ENCODE data around the gene VMAC.

VMAC gene

DNA sequence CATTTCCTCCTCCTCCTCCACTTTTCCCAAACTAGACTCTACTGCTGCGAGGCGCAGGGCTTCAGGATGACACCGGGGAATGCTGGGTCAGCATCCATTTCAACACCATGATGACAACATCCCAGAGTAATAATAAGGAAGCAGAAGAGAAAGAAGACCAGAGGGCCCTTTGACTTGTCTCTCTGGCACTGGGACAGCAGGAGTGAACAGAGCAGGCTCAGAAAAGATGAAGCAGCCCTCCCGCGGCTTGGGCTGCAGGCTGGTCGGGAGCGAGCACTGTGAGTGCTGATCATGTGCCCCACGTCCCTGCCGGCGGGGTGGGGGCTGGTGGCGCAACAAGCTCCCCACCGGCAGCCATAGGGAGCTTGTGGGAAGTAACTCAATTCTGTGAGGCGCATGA, 42.8 kb downstream of the VMAC start:
- TF ChIP-seq, protein P1, sequence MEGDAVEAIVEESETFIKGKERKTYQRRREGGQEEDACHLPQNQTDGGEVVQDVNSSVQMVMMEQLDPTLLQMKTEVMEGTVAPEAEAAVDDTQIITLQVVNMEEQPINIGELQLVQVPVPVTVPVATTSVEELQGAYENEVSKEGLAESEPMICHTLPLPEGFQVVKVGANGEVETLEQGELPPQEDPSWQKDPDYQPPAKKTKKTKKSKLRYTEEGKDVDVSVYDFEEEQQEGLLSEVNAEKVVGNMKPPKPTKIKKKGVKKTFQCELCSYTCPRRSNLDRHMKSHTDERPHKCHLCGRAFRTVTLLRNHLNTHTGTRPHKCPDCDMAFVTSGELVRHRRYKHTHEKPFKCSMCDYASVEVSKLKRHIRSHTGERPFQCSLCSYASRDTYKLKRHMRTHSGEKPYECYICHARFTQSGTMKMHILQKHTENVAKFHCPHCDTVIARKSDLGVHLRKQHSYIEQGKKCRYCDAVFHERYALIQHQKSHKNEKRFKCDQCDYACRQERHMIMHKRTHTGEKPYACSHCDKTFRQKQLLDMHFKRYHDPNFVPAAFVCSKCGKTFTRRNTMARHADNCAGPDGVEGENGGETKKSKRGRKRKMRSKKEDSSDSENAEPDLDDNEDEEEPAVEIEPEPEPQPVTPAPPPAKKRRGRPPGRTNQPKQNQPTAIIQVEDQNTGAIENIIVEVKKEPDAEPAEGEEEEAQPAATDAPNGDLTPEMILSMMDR (IDR thresholded peaks at IDR 0.05; ENCODE audit: insufficient read depth, low read length, poor library complexity, severe bottlenecking), result no peak
- DNase-seq (ENCODE audit: extremely low read depth, insufficient read length), result no peak
- H3K27me3 ChIP-seq (replicated peaks; ENCODE audit: control insufficient read depth, insufficient read depth, low read length), result no peaks in the 10 kb centered on the region
- H3K36me3 ChIP-seq (ENCODE audit: control insufficient read depth, insufficient read depth, low read length), result peaks cover 9% of the 10 kb centered on the region
- H3K4me3 ChIP-seq (replicated peaks; ENCODE audit: low read depth, low read length), result no peak overlapping the region

DNA sequence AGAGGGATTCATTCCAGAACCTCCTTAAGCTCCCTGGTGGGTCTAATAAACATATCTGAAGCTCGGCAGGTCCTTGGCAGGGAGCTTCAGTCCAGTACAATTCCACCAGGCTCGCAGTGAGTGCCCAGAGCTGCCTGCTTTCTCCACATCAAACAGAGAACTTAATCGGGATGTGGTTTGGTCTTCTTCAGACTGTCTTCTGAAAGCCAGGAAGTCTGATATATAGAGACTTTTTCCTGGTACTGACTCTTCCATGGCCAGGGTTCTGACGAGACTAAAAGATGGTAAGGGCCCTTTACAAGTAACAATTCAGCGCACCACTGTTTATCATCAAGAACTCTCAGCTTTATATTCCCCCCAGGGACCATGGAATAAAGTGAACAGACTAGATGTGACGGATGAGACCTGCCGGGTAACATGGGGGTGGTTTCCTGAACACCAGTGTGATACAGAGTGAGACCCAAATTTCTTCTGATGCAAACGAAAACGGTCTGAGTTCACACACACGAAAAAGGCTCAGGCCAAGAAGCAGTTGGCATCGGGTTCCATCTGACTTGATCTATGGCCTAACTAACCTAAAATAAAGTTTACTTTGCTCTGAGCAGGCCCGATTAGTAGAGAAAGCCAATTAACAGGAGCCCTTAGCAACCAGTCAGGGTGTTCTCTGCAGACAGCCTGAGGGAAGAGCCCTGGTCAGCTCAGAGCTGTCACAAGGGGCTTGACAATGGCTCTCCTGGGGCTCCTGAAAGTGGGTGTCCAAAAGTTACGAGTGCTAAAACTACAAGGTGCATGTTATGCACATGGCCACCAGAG, 44.3 kb downstream of the VMAC start:
- TF ChIP-seq, protein P1 (IDR thresholded peaks at IDR 0.05; ENCODE audit: insufficient read depth, low read length, poor library complexity, severe bottlenecking), result no peak
- Histone ChIP-seq H3K4me3 (replicated peaks; ENCODE audit: low read depth, low read length) (no peak overlapping the region), H3K27me3 (replicated peaks; ENCODE audit: control insufficient read depth, insufficient read depth, low read length) (no peaks in the 10 kb centered on the region), H3K36me3 (ENCODE audit: control insufficient read depth, insufficient read depth, low read length) (peaks cover 7% of the 10 kb centered on the region)
- no peak for DNase-seq (ENCODE audit: extremely low read depth, insufficient read length)

DNA sequence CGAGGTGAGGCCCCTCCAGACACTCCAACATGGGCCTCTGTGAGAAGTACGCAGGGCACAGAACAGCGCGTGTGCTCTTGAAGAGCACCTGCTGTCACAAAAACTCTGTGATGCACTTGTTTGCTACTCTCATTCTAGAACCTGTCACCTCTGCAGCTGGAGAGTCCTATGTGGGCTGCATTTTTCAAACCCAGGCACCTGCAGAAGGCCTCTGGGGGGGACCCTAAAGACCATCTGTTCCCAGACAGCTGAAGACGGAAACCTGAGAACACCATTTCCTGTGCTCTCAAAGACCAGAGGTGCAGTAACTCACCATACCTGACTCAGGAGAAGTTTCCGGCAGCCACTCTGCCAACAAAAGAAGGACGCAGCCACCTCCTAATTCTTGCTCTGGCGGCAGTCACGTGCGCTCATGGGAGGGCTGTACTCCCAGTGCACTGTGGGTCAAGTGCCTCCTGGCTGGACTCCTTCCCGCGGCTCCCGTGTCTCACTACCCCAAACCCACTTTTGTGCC, 45.2 kb downstream of the VMAC start:
- TF ChIP-seq, protein P1 (IDR thresholded peaks at IDR 0.05; ENCODE audit: insufficient read depth, low read length, poor library complexity, severe bottlenecking), result no peak
- peaks cover 6% of the 10 kb centered on the region for H3K36me3 ChIP-seq (ENCODE audit: control insufficient read depth, insufficient read depth, low read length)
- H3K4me3 ChIP-seq (replicated peaks; ENCODE audit: low read depth, low read length), result no peak overlapping the region
- DNase-seq (ENCODE audit: extremely low read depth, insufficient read length), result no peak
- no peaks in the 10 kb centered on the region for H3K27me3 ChIP-seq (replicated peaks; ENCODE audit: control insufficient read depth, insufficient read depth, low read length)

DNA sequence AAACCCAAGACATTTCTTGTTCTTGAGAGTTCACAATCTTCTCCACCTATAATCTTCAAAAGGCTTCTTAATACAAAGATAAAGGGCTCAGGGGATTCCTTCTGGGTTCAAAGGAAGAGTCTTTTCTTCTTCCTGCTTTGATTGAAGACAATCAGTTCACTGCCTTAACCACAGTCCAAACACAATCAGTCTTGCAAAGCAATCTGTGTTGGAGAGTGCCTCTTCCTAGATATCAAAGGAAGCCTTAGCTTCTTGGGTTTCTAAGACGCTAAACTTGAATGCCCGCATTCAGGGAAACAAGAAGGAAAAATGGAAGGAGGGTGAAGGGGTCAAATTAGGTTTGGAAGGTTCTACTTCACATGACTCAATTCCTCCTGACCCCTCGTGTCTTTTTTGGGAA, 46.1 kb downstream of the VMAC start:
- H3K4me3 ChIP-seq (replicated peaks; ENCODE audit: low read depth, low read length), result no peak overlapping the region
- no peak for DNase-seq (ENCODE audit: extremely low read depth, insufficient read length)
- TF ChIP-seq, protein P1 (IDR thresholded peaks at IDR 0.05; ENCODE audit: insufficient read depth, low read length, poor library complexity, severe bottlenecking), result no peak
- peaks cover 6% of the 10 kb centered on the region for H3K36me3 ChIP-seq (ENCODE audit: control insufficient read depth, insufficient read depth, low read length)
- no peaks in the 10 kb centered on the region for H3K27me3 ChIP-seq (replicated peaks; ENCODE audit: control insufficient read depth, insufficient read depth, low read length)

DNA sequence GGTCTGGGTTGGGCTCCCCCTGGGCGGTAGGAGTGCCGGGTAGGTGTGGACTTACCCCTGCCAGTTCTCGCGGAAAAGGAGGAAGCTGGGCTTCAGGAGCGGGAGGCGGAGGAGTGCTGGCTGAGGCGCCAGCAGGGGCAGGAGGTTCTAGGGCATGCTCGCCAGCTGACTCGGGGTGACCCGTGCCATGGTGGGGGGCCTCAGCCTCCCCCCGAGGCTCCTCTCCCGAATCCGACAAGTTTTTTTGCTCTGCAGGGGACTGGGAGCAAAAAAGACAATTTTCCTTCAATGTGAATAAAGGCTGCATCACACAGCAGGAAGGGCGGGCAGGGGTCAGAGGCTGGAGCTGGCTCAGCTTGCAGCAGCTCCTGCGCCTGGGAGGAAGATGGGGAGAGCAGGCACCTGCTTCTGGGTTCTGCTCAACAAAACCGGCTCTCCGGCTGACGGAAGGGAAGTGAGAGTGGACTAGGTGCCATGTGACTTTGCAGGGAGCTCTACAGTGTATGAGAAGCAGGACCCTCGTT, 46.7 kb downstream of the VMAC start:
- Histone ChIP-seq H3K27me3 (replicated peaks; ENCODE audit: control insufficient read depth, insufficient read depth, low read length) (no peaks in the 10 kb centered on the region), H3K36me3 (ENCODE audit: control insufficient read depth, insufficient read depth, low read length) (peaks cover 5% of the 10 kb centered on the region), H3K4me3 (replicated peaks; ENCODE audit: low read depth, low read length) (no peak overlapping the region)
- TF ChIP-seq, protein P1 (IDR thresholded peaks at IDR 0.05; ENCODE audit: insufficient read depth, low read length, poor library complexity, severe bottlenecking), result no peak
- no peak for DNase-seq (ENCODE audit: extremely low read depth, insufficient read length)
